ENCODE measurements around the gene MARK3.

MARK3 gene

DNA sequence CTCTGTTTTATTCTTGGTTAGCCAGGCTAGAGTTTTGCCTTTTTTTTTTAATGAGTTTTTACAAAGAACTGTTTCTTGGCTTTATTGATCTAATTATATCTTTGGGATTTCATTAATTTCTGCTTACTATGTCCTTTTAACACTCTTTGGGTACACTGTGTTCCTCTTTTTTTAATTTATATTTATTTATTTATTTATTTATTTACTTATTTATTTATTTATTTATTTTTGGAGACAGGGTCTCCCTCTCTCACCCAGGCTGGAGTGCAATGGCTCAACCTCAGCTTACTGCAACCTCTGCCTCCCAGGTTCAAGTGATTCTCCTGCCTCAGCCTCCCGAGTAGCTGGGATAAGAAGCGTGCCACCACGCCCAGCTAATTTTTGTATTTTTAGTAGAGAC, 15.1 kb upstream of the MARK3 start:
- DNase-seq, result no peak

DNA sequence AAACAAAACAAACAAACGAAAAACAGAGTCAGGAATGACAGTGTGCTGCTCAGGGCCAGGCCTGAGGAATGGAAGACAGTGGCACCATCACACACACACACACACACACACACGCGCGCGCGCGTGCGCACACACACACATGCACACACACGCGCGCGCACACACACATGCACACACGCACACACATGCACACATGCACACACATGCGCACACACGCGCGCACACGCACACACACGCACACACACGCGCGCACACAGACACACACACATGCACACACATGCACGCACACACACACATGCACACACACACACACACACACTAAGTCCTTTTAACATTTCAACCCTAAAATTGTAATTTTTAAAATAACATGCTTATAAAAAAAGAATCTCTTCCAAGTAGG, 13.2 kb upstream of the MARK3 start:
- DNase-seq, result no peak

- DNase-seq, result no peak
These were observed 12.5 kb upstream of the MARK3 start for GRCh38 chr14:103372552-103373304.

- peak; percentile 31 to 42 for DNase-seq
These were observed 11.1 kb upstream of the MARK3 start for GRCh38 chr14:103374121-103374520.

- no peak for DNase-seq
These were observed 7.6 kb upstream of the MARK3 start for GRCh38 chr14:103377522-103378037.

DNA sequence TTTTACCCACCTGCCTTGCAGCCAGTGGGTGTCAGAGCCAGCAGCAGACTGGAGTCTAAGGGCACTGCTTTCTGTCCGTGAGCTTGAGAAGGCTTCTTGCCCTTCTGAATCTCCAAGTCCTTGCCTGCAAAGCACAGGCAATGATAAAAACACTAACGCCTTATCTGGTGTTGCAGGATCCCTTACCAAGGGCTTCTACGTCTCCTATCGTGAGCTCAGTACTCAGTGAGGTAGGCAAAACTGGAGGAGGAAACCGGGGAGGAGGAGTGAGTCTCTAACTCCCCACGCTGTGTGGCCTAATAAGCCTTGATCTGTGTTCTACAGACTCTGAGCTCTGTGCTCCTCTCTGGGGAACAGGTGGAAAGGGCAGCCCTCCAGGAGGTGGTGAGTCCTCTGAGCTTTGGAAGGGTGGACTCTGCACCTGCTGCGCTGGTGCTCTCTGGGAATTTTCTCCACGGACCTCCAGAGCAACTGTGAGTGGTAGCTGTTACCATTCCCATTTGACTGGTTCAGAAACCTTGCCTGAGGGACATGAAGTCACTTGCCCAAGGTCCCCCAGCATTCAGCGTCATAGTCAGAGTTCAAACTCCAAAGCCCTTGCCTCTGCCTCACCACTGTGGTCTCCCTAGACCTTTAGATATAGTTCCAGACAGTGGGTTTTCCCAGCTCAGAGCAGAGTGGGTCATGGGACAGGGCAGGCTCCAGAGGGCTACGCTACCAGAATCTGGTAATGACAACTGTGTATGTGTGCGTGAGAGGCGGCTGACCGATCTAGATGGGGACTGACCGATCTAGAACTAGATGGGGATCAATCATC, 7.0 kb upstream of the MARK3 start:
- DNase-seq, result no peak

GRCh38 chr14:103380719-103381377, 4.4 kb upstream of the MARK3 start:
- DNase-seq, result no peak

- DNase-seq, result no peak
These were observed 2.8 kb upstream of the MARK3 start for GRCh38 chr14:103382376-103382775.

GRCh38 chr14:103384450-103385151, 614 bp upstream of the MARK3 start:
- DNase-seq, result no peak

- DNase-seq, result no peak
These were observed 906 bp downstream of the MARK3 start for GRCh38 chr14:103385929-103386712.

- no peak for DNase-seq
These were observed 1.6 kb downstream of the MARK3 start for GRCh38 chr14:103386713-103387329.

DNA sequence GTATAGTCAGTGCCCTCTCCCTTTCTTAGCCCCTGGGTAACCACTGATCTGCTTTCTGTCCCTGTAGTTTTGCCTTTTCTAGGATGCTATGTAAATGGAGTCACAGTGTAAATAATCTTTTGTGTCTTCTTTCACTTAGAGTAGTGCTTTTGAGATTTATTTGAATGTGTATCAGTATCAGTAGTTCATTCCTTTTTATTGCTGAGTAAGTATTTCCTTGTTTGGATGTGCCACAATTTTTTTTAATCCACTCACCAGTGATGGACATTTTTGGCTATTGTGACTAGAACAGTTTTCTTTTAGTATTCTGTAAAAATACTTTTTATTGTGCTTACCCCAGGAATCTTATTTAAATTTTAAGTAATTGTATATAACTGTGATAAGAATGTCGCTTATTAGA, 3.4 kb downstream of the MARK3 start:
- DNase-seq, result no peak

DNA sequence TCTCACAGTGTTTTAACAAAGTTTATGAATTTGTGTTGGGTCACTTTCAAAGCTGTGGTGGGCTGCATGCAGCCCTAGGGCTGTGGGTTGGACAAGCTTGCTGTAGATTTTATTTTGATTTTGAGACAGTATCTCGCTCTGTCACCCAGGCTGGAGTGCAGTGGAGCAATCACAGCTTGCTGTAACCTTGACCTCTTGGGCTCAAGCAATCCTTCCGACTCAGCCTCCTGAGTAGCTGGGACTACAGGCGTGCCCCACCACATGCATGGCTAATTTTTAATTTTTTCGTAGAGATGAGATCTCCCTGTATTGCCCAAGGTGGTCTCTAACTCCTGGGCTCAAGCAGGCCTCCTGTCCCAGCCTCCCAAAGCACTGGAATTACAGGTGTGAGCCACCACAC, 5.4 kb downstream of the MARK3 start:
- DNase-seq, result no peak

GRCh38 chr14:103391048-103391447, 5.8 kb downstream of the MARK3 start:
- no peak for DNase-seq

DNA sequence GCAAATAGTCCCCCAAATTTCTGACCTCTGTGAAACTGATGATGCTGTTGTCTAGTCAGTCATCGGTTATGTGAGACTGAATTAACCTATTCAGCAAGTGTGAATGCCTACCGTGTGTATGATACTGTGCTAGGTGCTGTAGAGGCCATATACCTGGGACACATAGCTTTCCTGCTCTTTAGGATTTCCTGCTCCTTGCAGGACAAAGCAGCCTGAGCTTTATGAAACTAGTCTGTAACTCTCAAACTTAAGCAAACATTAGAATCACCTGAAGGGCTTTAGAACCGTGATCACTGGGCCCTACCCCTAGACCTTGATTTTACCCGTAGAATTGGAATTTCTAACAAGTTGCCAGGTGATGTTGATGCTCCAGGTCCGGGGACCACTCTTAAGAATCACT, 6.9 kb downstream of the MARK3 start:
- DNase-seq, result no peak

- DNase-seq, result no peak
These were observed 7.4 kb downstream of the MARK3 start for GRCh38 chr14:103392572-103392971.

GRCh38 chr14:103393070-103393469, 7.9 kb downstream of the MARK3 start:
- no peak for DNase-seq

DNA sequence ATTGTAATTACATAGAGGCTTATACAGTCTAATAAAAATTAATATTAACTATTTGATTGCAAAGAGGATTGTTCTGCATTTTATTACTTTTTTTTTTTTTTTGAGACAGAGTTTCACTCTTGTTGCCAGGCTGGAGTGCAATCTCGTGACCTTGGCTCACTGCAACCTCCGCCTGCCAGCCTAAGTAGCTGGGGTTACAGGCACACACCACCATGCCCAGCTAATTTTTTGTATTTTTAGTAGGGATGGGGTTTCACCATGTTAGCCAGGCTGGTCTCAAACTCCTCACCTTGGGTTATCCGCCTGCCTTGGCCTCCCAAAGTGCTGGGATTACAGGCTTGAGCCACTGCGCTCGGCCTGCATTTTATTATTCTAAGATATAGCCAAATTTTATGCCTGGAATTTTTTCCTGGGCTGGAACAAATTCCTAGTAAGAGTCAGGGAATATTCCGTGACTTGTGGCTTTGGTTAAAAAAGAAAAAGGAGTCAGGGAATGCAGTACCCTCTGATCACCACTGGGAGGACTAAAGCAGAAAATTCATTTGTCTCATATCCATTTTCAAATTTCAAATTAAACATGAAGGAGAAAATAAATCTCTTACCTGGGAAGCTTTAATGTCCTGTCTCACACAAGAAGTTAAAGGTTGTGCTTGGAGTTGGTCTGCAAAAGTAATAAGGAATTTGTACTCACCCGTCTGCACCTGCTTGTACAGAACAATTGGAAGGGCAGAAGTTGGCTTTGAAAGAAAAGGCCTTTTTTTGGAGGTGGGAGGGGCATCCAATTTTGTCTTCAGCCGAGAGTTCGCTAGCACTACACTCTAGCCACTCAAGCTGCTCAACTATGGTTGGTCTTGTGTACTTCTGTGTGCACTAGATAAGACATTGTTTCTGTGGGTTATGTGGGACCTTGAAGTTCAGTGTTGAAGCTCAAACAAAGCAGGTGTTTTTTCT, 8.7 kb downstream of the MARK3 start:
- no peak for DNase-seq

- DNase-seq, result no peak
These were observed 10.0 kb downstream of the MARK3 start for GRCh38 chr14:103395244-103395643.

DNA sequence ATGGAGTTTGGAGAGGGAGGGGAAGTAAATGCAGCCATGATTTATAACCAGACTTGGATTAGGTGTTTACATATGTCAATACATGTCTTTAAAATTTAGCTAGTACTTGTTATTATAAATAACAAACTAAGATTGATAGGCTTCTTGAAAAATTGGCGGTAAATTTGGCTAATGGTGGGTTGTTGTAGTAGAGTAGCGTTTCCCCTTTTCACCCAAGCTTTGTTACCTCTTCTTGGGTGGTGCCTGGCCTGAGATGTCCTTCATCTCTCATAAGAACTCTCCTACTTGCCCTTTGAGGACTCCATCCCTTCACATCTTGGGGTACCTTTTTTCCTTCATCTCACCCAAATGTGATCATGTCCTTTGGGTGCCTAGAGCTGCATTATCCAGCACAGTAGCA, 11.2 kb downstream of the MARK3 start:
- DNase-seq, result no peak

Data from NCI-H1930 (cell line).